Stimulated activated CD4-positive, alpha-beta T cell treated with anti-CD3 and anti-CD28 coated beads, Interleukin-4, amount 100 ng/mL, for 1 hour (primary cell): Measurements from ENCODE around the gene SFTA2.
A peak's percentile ranks its signal among the peaks of the same experiment; 100 is the strongest.
"Not testable (repeated sequence)": the region's sequence is repeated elsewhere in the genome, so short reads cannot be mapped to it uniquely, and the experiment has no call there.

Source experiments
- DNase-seq: peaks from one replicate; pipeline ENCODE4 v3.0.0-alpha.2; 2020

The SFTA2 gene

DNA sequence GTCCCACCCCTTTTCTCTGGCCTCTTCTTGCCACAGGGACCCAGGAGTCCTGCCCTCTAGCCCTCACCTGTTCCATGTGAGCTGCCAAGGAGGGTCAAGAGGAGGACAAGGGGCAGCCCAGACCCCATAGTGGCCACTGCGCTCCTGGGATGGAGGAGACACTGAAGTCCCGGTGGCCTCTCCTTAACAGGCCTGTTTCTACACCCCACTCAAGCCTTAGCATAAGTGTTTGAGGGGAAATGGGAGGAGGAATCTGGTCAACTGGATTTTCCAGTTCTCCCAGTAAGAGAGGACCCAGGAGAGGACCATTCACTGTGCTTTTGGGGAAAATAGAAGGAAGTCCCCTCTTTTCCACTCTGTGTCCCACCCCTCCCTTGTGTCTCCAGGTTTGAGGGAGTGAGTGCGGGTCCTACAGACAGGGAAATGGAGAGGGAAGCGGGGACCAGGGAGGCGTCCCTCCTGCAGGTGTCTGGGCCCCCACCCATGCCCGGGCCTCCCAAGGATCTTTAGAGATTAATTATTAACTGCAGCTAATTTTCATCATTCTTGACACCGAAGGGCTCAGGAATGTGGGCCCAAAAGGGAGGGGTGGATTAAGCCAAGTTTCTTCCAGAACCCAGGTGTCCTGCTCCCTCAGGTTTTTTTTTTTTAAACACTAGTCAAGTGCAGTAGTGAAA, at the start of gene SFTA2:
Gene SFTA2, minus strand, starts transcription at position 202 of the 677 bp plus-strand sequence. Its CDS starts 74 bp downstream, at position 128.
- DNase-seq = no peak

DNA sequence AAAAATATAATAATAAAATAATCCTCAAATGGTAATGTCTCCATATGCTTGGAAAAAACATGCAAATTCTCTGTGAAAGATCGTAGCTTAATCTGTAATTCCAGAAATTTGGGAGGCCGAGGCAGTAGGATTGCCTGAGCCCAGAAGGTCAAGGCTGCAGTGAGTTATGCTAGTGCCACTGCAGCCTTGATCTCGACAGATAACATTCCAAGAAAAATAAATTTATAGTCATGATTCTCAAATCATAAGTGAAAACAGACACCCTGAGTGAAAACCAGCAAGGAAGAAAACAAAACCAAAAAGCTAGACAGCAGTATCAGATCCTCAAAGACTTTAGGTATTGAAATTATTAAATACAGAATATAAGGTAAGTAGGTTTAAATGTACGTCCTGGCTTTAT, 47.7 kb upstream of the SFTA2 start:
- DNase-seq = no peak

DNA sequence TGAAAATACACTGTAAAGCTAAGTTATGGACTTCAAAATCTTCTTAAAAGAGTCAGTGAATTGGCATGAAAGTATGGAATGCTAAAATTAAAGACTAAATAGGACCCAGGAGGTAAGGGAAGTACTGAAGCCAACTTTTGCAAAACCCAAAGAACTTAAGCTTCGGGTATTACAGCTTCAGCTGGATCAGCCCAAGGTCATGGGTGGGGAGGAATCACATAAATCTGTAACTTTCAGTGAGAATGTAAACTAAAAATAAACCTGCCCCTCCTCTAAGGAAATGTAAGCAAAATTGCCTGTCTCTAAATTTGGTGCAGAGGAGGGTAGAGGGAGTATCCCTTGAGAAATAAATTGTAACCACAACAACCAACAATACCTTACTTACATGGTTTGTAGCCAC, 47.2 kb upstream of the SFTA2 start:
- no peak for DNase-seq

DNA sequence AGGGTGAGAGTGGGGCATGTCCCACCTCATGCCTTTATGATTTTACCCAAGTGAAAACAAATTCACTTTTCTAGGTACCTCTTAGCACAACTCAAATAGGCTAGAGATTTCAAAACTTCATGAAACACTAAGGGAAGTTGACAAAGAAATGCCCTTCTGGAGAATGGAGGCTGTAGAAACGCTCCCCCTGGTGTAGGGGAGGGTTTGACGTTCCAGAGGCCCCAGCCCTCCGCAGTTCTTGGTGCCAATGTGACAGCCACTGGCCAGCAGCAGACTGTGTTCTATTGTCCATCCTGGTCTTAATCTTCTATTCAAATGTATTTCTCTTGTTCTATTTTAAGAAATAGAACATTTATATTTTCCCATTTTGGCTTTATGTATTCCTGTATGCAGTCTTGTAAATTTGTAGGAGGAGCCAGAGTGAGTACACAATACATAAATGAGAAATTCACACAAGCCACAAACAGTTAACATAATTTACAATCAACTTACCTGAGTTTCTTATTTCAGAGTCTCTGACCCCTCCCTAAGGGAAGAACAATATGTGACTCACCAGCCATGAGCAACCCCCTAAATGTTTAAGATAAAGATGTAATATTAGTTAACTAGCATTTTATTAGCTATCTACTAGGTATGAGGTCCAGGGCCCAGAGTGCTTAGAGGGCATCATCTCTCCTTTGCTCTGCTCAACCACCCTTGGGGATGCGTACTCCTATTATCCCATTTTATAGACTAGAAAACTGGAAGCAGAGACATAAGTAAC, 42.7 kb upstream of the SFTA2 start:
- DNase-seq = no peak

GRCh38 chr6:30972816-30973215, 40.8 kb upstream of the SFTA2 start:
- no peak for DNase-seq

DNA sequence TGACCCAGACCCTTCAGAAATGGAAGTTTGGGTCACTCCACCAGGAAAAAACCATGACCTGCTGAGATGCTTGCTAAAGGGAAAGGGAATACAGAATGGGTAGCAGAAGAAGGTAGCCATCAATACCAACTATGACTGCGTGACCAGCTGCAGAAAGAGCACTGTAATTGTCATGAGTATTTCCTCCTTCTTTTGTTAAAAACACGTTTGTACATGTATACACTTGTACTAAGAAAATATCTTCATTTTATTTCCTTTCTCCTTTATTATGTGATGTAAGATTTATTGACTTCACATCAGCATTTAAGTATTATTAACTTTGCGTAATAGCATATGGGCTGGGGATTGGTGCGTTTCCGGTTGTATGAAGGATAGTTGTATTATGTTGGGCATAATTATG, 39.0 kb upstream of the SFTA2 start:
- DNase-seq = no peak

DNA sequence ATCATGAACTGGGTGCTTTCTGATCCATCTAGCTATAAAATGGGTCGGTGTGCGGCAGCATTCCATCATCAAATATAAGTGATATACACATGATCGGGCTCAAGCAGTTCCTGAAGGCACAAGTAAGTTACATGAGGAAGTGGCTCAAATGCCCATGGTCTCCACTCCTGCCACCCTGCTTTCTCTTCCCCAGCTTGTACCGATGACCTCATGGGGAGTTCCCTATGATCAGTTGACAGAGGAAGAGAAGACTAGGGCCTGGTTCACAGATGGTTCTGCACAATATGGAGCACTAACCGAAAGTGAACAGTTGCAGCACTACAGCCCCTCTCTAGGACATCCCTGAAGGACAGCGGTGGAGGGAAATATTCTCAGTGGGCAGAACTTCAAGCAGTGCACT, 37.2 kb upstream of the SFTA2 start:
- not testable (repeated sequence) for DNase-seq

- no peak for DNase-seq
Measured at GRCh38 chr6:30966154-30966553, 34.2 kb upstream of the SFTA2 start.

GRCh38 chr6:30965140-30965601, 33.2 kb upstream of the SFTA2 start:
- no peak for DNase-seq

DNA sequence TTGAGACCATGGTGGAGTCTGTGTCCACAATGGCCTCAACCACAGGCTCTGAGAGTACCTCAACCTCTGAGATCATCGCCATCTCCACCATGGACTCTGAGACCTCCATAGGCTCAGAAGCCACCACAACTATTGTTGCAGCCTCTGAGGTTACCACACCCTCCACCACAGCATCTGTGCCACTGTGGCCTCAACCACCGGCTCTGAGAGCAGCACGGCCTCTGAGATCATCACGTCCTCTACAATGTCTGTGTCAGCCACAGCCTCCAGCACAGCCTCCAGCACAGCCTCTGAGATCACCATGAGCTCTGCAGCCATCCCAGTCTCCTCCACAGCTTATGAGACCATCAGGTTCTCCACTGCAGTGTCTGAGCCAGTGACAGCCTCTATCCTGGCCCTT, 32.1 kb upstream of the SFTA2 start:
- no peak for DNase-seq

- DNase-seq = no peak
Measured at GRCh38 chr6:30963641-30964040, 31.7 kb upstream of the SFTA2 start.

DNA sequence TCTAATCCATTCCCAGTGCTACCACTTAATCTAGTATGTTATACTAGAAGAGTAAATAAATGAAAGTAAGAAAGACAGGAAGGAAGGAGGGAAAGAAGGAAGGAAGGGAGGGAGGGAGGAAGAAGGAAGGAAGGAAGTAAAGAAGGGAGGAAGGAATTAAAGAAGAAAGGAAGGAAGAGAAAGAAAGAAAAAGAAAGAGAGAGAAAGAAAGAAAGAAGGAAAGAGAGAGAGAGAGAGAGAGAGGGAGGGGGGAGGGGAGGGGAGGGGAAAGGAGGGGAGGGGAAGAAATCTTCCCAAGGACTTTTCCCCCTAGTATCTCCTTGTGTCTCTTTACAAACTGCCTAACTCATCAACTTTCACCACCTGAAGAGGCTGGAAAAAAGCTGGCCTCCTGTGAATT, 30.7 kb upstream of the SFTA2 start:
- no peak for DNase-seq

DNA sequence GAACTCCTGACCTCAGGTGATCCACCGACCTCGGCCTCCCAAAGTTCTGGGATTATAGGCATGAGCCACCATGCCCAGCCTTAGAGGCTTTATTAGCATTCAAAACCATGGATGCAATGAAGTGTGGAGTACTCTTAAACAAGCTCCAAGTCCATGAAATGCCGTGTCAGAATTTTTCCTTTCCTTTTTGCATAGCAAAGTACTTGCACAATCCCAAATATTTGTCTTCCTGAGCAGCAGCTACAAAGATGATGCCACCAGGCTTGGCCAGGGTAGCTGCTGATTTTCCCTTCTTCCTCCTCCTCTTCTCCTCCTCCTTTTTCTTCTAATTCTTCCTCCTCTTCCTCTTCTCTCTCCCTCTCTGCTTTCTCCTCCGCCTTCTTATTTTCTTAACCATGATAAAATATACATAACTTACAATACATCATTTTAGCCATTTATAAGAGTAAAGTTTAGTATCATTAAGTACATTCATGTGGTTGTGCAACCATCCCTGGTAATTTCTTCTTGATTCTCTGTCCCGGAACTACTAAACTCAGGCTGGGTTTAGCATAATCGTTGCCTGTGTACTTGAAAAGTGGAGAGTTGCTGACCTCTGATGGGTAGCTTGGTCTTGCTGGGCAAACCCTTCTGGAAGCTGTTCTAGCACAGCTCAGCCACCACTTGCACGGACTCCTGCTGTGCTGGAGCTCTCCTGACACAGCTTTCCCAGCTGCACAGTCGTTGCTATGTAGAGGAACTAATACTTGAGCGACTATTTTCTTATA, 29.1 kb upstream of the SFTA2 start:
- DNase-seq = no peak

DNA sequence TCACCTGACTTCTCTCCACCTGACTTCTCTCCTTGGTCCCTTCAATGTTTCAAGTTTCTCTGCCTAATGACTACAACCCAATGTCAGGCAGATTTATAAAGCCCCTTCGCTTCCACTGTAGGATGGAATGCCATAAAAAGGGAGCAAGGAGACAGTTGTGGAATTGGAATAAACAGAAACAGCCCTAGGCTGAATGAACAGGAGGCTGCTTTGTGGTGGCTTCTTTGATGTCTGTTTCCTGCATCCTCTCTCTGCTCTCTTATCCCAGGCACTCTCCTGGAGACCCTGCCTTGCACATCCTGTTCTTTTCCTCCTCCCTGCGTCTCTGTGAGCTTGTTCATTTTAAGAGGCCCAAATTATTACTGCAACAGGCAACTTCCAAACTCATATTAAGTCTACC, 25.7 kb upstream of the SFTA2 start:
- DNase-seq = no peak

DNA sequence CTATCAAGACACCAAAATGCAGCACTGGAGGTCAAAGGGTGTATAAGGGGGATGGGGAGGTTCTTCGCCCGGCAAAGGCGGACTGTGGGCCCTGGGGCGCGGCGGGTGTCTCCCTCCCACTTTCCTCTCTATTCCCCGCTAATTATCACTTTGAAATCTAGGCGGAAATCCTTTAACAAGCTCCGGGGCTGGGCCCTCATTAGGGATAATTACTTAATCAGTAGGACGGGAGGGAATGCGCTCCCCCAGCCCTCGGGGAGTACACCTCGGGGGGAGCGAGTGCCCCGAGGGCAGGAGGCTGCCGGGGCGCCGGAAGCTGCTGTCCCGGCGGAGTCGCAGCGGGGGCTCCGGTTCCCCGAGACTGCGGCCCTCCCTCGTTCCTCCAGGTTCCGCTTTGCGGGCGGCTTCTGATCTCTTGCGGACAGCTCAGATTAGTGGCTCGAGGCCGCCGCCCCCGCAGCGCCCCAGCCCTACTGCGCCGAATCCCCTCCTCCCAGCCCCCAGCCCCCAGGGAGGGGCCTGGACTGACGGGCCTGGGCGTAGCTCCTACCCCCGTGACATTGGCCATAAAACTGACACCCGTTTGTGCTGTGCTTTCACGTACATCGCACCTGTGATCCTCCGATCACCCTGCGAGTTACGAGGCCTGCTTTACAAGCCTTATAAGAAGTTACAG, 23.5 kb upstream of the SFTA2 start:
- DNase-seq = peak; percentile 83

DNA sequence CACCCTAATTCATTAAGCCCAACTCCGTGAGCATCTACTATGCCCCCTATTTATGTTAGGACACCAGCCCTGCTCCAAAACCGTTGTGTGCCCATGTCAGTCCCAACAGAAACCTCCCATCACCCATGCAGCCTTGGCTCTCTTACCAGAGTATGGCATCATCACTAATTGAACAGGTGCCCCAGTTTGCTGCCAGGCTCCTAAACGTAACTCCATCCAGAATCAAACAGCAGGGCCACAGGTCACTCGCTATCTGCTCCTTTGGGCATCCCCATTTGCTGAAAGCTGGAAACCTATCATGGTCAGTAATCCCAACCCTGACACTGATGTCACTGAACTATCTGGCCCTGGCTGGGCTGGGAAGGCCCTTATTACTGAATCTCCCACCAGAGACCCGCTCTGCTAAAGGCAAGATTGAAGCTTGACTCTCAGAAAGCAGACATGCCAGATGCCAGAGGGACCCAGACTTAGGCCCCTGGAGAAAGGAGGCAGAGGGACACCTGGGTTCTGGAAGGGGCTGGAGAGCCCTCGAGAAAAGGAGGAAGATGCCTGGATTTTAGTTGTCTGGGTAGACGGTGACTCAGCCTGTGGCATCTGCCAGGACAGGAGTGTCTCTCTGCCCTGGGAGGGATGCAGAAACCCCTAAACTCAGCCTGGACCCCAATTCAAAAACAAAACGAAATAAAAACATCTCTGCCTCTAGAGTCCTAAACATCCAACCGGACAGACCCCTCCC, 22.8 kb upstream of the SFTA2 start:
- no peak for DNase-seq

DNA sequence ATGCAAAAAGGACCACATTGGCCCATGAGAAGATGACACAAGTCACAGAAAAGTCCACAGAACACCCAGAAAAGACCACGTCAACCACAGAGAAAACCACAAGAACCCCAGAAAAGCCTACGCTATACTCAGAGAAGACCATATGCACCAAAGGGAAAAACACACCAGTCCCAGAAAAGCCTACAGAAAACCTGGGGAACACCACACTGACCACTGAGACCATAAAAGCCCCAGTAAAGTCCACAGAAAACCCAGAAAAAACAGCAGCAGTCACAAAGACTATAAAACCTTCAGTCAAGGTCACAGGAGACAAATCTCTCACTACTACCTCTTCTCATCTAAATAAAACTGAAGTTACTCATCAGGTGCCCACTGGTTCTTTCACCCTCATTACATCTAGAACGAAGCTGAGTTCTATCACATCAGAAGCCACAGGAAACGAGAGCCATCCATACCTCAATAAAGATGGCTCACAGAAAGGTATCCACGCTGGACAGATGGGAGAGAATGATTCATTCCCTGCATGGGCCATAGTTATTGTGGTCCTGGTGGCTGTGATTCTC, 20.0 kb upstream of the SFTA2 start:
- DNase-seq = no peak

DNA sequence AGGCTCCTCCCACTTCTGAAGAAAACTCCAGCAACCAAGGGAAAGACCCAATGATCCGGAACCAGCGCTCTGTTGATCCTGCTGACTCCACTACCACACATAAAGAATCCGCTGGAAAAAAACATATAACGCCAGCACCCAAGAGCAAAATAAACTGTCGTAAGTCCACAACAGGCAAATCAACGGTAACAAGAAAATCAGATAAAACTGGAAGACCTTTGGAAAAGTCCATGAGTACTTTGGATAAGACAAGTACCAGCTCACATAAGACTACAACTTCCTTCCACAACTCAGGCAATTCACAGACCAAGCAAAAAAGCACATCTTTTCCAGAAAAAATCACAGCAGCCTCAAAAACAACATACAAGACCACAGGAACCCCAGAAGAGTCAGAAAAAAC, 16.8 kb upstream of the SFTA2 start:
- DNase-seq = no peak

- DNase-seq = no peak
Measured at GRCh38 chr6:30947231-30947630, 15.3 kb upstream of the SFTA2 start.

- no peak for DNase-seq
Measured at GRCh38 chr6:30945281-30945680, 13.3 kb upstream of the SFTA2 start.

DNA sequence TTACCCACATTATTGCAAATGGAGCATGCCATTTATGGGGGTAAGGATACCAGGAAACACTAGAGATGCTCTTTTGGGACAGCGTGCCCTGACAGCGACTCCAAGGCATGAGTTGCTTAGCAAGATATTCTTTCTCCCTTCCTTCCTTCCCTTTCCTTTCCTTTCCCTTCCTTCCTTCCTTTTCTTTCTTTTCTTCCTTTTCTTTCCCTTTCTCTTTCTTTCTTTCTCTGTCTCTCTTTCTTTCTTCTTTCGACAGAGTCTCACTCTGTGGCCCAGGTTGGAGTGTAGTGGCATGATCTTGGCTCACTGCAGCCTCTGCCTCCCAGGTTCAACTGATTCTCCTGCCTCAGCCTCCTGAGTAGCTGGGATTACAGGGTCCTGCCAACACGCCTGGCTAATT, 12.1 kb upstream of the SFTA2 start:
- DNase-seq = no peak
